ENCODE results near the gene SEC16B. TPM values are rescaled to one million over a fixed set of nuclear protein-coding genes. Genes with fewer than 3 reads are reported as not detected.

SEC16B gene
- total and polyA plus RNA-seq, 2 donors from 2014 or later, result 3.5 to 4.8 TPM

- TF ChIP-seq CTCF (IDR thresholded peaks at IDR 0.05; ENCODE audit: borderline replicate concordance, extremely low read depth, insufficient read depth), result peak; percentile 64
- intact Hi-C loops (cut with DNase I), result no loop called here
- Histone ChIP-seq H3K9ac (ENCODE audit: low read length in 3 of 3) (no peak overlapping the region), H3K27me3 (ENCODE audit: control insufficient read depth, insufficient read depth, low read length) (no peaks in the 10 kb centered on the region), H3K4me3 (ENCODE audit: low read length in 3 of 3) (no peak overlapping the region), H3K36me3 (ENCODE audit: control insufficient read depth in 2 of 3, insufficient read depth in 3 of 3, low read length in 3 of 3) (peaks cover 0 to 5% (median 0%) of the 10 kb centered on the region in 3 donors), H3K27ac (ENCODE audit: low read depth in 2 of 2, low read length in 2 of 2) (no peak overlapping the region), H3K9me3 (ENCODE audit: control insufficient read depth in 2 of 3, insufficient read depth in 1 of 3, low read length in 3 of 3) (no peaks in the 10 kb centered on the region), H3K4me1 (ENCODE audit: control insufficient read depth in 2 of 3, insufficient read depth in 2 of 3, low read depth in 1 of 3, low read length in 3 of 3) (peaks cover 0 to 9% (median 3%) of the 10 kb centered on the region in 3 donors)
- FAIRE-seq (no peak), DNase-seq (peak; percentile 62 to 89 (median 80))
Measured at GRCh38 chr1:177945943-177946650, 23.8 kb downstream of the SEC16B start.

GRCh38 chr1:177944016-177944949 lies 25.6 kb downstream of the SEC16B start:
- Histone ChIP-seq H3K9me3 (ENCODE audit: control insufficient read depth in 2 of 3, insufficient read depth in 1 of 3, low read length in 3 of 3) (no peaks in the 10 kb centered on the region), H3K4me1 (ENCODE audit: control insufficient read depth in 2 of 3, insufficient read depth in 2 of 3, low read depth in 1 of 3, low read length in 3 of 3) (peaks cover 0 to 9% (median 3%) of the 10 kb centered on the region in 3 donors), H3K27me3 (ENCODE audit: control insufficient read depth, insufficient read depth, low read length) (no peaks in the 10 kb centered on the region), H3K36me3 (ENCODE audit: control insufficient read depth in 2 of 3, insufficient read depth in 3 of 3, low read length in 3 of 3) (peaks cover 0 to 16% (median 2%) of the 10 kb centered on the region in 3 donors), H3K27ac (ENCODE audit: low read depth in 2 of 2, low read length in 2 of 2) (no peak overlapping the region), H3K9ac (ENCODE audit: low read length in 3 of 3) (no peak overlapping the region), H3K4me3 (ENCODE audit: low read length in 3 of 3) (no peak overlapping the region)
- TF ChIP-seq CTCF (IDR thresholded peaks at IDR 0.05; ENCODE audit: borderline replicate concordance, extremely low read depth, insufficient read depth), result no peak
- peak in 4 of 5 donors; percentile 81 to 93 (median 88) for DNase-seq
- no peak for FAIRE-seq
- intact Hi-C loops (cut with DNase I), result no loop called here

DNA sequence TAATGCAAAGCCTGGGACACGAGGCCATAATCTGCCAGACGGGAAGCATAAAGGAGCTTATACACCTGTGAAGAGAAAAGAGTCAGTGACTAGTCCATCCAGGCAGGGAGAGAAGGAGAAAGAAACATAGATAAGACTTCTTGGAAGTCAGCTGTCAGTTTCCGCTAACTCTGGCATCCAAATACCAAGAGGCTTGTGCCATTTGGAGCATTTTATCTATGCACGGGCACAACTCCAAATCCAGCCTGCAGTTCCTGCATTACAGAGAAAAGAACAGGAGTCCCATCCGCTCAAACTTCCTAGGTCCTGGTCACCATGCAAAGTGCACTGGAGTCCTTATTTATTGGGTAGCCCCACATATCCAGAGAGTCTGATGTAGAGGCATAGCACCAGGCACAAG lies 27.9 kb downstream of the SEC16B start:
- no peak for DNase-seq

More for the DNA sequence above, 27.9 kb downstream of the SEC16B start:
- no peak for FAIRE-seq
- no peak overlapping the region for H3K4me3 ChIP-seq (ENCODE audit: low read length in 3 of 3)
- no peak overlapping the region for H3K27ac ChIP-seq (ENCODE audit: low read depth in 2 of 2, low read length in 2 of 2)
- H3K36me3 ChIP-seq (ENCODE audit: control insufficient read depth in 2 of 3, insufficient read depth in 3 of 3, low read length in 3 of 3), result peaks cover 0 to 17% (median 4%) of the 10 kb centered on the region in 3 donors
- no peaks in the 10 kb centered on the region for H3K27me3 ChIP-seq (ENCODE audit: control insufficient read depth, insufficient read depth, low read length)
- TF ChIP-seq CTCF (IDR thresholded peaks at IDR 0.05; ENCODE audit: borderline replicate concordance, extremely low read depth, insufficient read depth), result no peak
- no peaks in the 10 kb centered on the region for H3K9me3 ChIP-seq (ENCODE audit: control insufficient read depth in 2 of 3, insufficient read depth in 1 of 3, low read length in 3 of 3)
- peaks cover 0 to 7% (median 3%) of the 10 kb centered on the region in 3 donors for H3K4me1 ChIP-seq (ENCODE audit: control insufficient read depth in 2 of 3, insufficient read depth in 2 of 3, low read depth in 1 of 3, low read length in 3 of 3)
- intact Hi-C loops (cut with DNase I), result no loop called here
- no peak overlapping the region for H3K9ac ChIP-seq (ENCODE audit: low read length in 3 of 3)

Data from kidney (tissue), 14 donors.